Amniotic epithelial cell (primary cell): ENCODE results near the gene INTS4.
"Not testable (repeated sequence)": the region's sequence is repeated elsewhere in the genome, so short reads cannot be mapped to it uniquely, and the experiment has no call there.

ENCODE experiments used
- DNase-seq: peaks from one replicate; pipeline ENCODE4 v3.0.0-alpha.2; 2010; ENCODE audit warnings: low read depth

Gene INTS4

DNA sequence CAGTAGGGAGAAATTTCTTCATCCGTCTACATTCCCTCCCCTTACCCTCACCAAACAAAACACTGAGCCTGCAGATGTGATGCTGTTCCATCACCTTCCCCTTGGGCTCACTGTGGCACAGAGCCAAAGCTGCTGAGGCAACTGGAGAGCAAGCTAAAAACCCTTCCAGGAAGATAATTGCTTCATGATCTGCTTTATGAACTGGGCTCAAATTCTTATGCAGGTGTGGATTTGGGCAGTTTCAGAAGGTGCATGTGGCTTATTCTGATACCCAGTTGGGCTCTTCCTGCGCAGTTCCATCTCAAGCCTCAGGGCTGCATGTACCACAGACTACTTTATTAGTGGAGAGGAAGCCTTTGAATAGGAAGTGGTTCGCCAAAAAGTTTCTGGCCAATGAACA lies 115.2 kb downstream of the INTS4 start:
- peak; percentile 29 for DNase-seq

DNA sequence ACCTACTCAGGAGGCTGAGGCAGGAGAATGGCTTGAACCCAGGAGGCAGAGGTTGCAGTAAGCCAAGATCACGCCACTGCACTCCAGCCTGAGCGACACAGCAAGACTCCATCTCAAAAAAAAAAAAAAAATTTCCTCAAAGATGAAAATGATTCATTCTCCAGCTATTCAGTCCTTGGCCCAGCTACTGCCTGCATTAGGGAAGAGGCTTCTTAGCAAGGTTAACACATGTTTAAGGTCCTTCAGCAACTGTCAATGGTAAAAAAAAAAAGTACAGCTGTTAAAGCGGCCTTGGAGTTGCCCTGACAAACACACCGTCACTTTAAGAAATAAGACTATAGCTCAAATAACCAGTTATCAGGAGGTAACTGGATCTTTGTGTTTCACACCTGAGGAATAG lies 116.2 kb downstream of the INTS4 start:
- DNase-seq, result peak; percentile 87

DNA sequence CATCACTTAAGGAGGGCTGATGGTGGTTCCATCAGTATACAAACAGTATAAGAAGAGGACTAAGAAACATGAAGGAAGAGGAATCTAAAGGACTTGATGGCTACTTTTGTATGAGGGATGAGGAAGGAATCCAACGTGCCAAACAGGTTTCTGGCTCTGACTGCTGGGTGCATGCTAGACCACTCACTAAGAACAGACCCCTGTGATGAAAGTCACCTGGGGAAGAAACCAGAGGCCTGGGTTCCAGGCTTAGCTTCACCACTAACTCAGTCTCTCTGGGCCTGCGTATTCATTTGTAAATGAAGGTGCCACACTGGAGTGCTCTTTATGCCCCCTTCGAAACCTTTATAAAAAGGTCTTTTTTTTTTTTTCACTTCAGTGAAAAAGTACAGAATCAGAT lies 118.4 kb downstream of the INTS4 start:
- no peak for DNase-seq

DNA sequence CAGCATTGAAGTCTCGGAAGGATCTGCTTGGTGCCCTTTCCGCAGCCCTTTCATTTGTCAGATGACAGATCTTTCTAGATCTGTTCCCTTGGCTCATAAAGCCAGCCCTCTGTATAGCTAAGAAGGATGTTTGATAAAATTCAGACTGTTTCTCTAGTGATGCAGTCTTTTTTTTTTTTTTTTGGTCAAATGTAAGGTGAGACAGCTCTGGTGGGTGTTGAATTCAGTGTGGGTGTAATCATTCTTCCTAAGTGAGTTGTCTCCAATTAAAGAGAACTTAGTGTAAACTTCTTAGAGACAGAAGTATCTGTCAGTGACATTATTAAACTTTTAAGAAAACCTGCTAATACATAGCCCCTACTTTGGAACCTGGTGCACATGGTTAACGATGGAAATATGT lies 120.3 kb downstream of the INTS4 start:
- no peak for DNase-seq

DNA sequence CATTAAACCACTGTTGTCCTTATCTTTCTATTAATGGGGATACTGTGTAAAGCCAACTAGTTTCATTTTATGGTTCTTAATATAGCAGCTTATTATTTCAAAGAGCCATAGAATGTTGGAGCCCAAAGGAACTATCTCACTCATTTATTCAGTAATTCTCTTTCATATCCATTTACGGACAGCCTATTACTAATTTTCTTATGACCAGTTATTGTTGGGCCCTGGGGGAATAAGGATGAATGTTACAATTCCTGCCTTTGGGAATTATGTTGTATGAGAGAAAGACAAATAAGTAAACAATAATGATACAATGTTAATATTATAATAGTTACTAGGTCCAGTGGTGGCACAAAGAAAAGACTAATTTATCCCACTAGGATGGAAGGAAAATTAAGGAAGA lies 121.1 kb downstream of the INTS4 start:
- DNase-seq, result no peak

DNA sequence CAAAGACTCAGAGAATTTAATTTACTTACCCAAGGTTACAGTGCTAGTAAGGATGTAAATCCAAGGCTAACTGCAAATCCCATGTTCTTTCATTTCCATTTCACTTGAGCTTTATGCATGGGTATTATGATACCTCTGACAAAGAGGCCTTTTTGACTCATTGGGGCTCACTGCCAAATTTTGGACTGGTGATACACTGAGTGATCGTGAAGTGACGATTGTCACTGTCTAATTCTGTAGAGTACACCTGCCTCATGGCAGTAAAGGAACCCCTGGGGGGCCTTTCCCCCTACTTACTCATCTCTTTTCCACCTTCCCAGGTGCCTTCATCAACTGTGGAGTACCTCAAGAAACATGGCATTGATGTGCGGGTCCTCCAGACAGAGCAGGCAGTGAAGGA lies 122.6 kb downstream of the INTS4 start:
- DNase-seq, result no peak

DNA sequence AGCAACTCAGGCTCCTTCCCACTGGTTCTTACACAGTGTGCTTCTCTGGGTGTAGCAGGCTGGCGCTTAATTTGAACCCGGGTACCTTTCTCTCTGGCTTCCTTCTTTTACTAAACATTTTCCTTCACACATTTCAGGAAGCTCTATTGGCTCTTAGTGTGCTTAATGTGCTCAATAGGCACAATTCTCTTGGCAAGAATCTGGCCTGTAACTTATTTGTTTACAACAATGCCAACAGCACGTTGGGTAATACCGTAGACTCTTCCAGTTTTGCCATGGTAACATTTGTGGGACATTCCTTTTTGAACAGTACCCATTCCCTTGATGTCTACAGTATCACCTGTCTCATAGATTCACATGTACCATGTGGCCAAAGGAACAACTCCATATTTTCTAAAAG lies 125.7 kb downstream of the INTS4 start:
- DNase-seq, result no peak

DNA sequence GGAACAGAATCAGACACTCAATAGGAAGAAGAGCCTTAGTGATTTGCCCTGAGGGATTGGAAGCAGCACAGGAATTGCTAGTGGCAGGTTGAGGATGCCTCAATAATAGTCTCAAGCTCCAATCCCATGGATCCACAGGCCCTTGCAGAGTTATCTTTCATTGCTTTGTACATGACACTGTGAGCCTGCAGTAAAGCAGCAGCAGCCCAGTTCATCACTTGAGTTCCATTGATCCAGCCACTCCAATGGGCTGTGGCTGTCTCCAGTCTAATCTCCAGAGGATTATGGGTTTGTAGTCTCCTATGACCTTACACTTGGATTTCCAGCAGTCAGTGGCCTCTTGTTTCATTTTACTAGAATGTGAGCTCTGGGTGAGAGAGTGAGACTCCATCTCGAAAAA lies 128.1 kb downstream of the INTS4 start:
- DNase-seq, result no peak

DNA sequence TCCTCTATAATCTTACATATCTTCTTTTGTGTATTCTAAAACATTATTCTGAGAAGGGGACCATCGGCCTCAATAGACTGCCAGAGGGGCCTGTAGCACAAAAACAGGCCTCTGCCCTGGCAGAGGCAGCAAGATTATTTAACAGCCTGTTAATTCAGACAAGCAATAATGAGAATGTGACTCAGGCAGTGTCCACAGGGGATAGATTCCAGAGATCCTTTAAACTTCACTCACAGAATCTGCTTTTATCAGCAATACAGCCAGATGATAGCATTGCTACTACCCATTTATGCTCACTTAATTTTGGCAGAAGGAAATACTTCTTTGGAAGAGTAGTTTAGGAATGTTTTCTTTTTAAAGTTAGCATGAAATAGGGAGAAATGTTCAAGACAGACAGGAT lies 128.7 kb downstream of the INTS4 start:
- peak; percentile 20 for DNase-seq

DNA sequence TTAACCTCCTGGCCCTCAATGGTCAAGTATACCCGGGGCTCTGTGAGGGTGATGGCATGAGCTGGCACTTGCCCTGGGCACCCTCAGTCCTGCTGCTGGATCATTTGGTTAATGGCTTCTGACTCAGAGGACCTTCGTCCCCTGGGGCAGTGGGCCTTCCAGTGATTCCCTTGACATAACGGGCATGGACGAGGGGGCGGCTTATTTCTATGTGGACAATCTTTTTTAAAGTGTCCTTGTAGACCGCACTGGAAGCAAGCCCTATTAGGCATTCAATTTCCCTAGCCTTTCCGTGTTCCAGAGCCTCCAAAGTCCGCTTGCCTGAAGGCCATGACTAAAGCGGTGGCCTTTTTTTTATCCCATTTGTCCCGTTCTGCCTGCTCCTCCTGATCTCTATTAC lies 133.0 kb downstream of the INTS4 start:
- DNase-seq, result not testable (repeated sequence)

DNA sequence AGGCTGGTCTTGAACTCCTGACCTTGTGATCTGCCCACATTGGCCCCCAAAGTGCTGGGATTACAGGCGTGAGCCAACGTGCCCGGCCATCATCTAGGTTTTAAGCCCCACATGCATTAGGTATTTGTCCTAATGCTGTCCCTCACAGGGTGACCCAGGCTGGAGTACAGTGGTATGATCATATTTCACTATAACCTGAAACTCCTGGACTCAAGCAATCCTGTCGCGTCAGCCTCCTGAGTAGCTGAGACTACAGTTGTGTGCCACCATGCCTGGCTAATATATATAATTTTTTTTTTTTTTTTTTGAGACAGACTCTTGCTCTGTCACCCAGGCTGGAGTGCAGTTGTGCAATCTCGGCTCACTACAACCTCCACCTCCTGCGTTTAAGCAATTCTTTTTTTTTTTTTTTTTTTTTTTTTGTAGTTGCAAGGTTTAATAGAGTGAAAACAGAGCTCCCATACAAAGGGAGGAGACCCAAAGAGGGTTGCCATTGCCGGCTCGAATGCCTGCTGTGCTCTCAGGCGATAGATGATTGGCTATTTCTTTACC lies 136.5 kb downstream of the INTS4 start:
- DNase-seq, result not testable (repeated sequence)

DNA sequence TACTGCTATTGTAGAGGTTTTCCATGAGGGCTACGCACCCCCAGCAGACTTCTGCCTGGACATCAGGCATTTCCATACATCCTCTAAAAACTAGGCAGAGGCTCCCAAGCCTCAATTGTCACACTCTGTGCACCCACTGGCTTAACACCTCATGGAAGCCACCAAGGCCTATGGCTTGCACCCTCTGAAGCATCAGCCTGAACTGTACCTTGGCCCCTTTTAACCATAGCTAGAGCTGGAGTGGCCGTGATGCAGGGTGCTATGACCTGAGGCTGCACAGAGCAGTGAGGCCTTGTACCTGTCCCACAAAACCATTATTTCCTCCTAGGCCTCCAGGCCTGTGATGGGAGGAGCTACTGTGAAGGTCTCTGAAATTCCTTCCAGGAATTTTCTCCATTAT lies 139.6 kb downstream of the INTS4 start:
- DNase-seq, result no peak

DNA sequence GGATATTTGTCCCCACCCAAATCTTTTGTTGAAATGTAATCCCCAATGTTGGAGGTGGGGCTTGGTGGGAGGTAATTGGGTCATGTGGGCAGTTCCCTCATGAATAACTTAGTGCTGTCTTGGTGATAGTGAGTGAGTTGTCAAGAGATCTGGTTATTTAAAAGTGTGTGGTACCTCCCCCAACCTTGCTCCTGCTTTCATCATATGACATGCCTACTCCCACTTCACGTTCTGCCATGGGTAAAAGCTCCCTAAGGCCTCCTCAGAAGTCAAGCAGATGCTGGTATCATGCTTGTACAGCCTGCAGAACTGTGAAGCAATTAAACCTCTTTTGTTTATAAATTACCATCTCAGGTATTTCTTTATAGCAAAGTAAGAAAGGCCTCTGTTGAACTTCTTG lies 143.0 kb downstream of the INTS4 start:
- DNase-seq, result peak; percentile 37

DNA sequence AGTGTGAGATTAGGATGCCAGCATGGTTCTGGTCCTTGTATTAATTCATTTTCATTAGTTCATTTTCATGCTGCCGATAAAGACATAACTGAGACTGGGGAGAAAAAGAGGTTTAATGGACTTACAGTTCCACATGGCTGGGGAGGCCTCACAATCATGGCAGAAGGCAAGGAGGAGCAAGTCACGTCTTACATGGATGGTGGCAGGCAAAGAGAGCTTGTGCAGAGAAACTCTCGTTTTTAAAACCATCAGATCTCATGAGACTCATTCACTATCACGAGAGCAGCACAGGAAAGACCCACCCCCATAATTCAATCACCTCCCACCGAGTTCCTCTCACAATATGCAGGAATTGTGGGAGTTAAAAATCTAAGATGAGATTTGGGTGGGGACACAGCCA lies 150.8 kb downstream of the INTS4 start:
- DNase-seq, result not testable (repeated sequence)

DNA sequence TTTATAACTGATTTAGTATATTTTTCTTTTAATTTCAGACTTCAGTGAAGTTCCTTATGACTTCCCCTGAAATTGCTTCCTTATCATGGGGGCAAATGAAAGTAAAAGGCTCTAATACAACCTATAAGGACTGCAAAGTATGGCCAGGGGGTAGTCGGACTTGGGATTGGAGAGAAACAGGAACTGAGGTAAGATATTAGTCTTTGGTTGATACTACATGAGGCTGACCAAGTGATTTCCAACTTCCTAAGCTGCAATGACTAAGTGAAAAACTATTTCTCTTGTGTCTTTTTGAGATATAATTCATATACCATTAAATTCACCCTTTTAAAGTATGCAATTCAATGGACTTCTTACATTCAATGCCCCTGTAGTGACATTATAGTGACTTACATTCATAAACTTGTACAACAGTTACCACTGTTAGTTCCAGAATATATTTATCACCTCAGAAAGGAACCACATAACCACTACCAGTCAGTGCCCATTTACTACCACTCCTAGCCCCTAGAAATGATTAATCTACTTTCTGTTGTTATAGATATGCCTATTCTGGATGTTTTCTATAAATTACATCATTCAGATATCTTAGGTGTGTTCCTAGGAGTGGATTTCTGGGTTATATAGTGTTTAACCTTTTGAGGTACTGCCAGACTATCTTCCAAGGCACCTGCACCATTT lies 151.9 kb downstream of the INTS4 start:
- DNase-seq, result peak; percentile 44

DNA sequence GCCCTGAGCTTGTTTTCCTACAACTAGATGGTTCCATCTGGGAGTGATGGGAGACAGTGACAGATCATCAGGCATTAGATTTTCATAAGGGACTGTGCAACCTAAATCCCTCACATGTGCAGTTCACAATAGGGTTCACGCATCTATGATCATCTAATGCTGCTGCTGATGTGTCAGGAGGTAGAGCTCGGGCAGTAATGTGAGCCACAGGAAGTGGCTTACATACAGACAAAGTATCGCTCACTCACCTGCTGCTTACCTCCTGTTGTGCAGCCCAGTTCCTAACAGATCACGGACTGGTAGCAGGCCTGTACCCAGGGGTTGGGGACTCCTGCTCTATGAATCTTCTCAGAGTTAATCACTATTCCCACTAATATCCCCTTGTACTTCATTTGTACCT lies 161.2 kb downstream of the INTS4 start:
- DNase-seq, result no peak

DNA sequence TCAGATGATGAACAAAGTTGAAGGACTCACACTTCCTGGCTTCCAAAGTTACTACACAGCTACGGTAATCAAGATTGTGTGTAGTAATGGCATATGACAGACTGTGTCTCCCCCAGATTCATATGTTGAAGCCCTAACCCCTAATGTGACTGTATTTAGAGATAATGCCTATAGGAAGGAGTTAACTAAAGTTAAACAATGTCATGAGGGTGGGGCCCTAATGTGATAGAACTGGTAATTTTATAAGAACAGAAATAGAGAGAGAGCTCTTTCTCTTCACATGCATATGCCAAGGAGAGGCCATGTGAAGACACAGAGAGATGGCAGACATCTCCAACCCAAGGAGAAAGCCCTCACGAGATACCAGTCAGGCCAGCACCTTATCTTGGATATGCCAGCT lies 165.5 kb downstream of the INTS4 start:
- DNase-seq, result no peak
